22Rv1 (cell line): ENCODE results near the gene GRIA4.

ENCODE experiments used
- H3K27ac ChIP-seq: fragments of 450-650 bp; 2 replicates; pipeline ENCODE4 v1.5.1; 2017
- ZFX ChIP-seq: fragments of 450-650 bp; IDR thresholded peaks from 2 replicates; pipeline ENCODE4 v1.6.1; 2017; ENCODE audit warnings: antibody characterized with exemption, borderline replicate concordance
- TF ChIP-seq, protein P1 (sequence below): fragments of 450-650 bp; IDR thresholded peaks from 2 replicates; pipeline ENCODE4 v1.5.1; 2017; ENCODE audit warnings: mild to moderate bottlenecking

Gene GRIA4

DNA sequence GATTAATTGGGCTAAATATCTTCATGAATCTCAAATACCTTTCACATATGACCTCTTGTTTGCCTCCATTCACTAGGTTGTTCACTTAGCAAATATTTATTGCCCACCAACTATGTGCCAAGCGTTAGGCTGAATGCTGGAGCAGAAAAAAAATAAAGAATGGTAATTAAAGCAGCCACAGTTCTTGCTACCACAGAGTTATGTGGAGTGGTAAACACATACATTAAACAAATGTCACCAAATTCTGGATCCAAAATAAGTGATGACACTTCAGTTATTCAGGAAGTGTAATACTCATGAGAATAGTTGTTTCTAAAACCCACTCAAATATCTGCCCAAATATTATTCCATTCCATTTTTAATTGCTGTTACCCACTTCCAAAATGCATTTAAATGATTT, 128.4 kb downstream of the GRIA4 start:
- TF ChIP-seq, protein P1, sequence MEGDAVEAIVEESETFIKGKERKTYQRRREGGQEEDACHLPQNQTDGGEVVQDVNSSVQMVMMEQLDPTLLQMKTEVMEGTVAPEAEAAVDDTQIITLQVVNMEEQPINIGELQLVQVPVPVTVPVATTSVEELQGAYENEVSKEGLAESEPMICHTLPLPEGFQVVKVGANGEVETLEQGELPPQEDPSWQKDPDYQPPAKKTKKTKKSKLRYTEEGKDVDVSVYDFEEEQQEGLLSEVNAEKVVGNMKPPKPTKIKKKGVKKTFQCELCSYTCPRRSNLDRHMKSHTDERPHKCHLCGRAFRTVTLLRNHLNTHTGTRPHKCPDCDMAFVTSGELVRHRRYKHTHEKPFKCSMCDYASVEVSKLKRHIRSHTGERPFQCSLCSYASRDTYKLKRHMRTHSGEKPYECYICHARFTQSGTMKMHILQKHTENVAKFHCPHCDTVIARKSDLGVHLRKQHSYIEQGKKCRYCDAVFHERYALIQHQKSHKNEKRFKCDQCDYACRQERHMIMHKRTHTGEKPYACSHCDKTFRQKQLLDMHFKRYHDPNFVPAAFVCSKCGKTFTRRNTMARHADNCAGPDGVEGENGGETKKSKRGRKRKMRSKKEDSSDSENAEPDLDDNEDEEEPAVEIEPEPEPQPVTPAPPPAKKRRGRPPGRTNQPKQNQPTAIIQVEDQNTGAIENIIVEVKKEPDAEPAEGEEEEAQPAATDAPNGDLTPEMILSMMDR: no peak
- TF ChIP-seq ZFX: no peak

DNA sequence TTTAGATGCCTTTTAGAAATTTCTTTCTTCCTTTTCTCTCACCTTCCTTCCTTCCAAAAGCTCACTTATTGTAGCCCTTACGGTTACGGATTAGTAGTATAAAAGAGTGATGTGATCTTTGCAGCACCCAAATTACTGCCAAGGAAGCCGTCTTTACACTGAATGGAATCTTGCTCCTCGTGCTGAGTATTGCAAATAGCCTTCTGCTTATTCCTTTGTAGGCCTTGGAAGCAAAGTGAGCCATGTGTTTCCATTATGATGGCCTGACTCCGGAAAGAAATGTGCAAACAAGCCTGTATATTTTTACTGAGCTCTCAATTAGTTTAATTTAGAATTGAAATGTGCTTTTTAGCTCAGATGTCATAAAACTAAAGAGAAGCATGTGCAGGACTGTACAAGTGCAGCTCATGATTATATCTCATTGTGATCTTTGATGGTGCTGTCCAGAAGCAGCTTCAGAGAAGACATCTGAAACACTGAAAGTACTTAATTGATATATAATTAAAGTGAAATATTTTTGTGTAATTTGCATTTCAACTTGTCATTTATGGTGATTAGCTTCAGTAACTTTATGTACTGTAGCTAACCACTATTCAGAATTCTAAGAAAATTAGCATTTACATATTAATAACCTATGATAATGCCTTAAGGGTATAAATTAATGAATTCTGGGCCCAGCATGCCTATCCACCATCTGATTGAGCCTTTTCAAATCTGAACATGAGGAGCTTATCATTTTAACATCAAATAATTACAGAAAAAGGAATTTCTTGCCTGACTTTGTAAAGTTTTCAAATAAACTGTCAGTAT, 129.3 kb downstream of the GRIA4 start:
- no peak for TF ChIP-seq ZFX
- TF ChIP-seq, protein P1: no peak
- H3K27ac ChIP-seq: no peak overlapping the region

More for the DNA sequence above, 128.4 kb downstream of the GRIA4 start:
- H3K27ac ChIP-seq: no peak overlapping the region

DNA sequence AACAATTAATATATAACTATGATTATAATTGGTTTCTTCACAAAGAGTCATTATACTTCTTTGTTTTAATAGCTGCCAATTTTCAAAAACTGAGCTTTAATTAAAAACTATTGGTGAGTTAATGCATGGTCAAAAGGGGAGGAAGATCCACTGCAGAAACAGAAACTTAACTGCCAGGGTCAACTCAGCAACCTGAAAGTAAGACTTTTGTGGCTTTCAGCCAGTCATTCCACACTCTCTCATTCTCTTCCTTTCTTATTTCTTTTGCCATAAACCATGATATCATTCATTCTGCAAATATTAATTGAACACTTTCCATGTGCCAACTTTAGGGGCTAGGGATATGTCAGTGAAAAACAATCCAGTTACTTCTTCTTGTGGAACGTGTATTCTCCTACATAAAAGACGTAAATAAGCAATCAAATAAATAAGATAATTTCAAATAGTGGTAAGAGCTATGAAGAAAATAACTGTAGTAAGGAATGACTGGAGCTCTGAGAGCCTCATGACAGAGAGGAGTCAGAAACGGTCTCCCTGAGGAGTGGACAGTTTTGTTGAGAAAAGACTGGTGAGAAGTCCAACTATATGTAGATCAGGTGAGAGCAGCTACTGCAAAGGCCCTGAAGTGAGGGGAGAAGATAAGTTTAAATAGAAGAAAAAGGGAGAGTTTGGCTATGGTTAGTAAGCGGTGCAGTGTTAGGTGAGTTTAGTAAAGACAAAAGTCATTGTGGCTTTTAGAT, 130.5 kb downstream of the GRIA4 start:
- TF ChIP-seq, protein P1: no peak
- TF ChIP-seq ZFX: no peak
- H3K27ac ChIP-seq: no peak overlapping the region

DNA sequence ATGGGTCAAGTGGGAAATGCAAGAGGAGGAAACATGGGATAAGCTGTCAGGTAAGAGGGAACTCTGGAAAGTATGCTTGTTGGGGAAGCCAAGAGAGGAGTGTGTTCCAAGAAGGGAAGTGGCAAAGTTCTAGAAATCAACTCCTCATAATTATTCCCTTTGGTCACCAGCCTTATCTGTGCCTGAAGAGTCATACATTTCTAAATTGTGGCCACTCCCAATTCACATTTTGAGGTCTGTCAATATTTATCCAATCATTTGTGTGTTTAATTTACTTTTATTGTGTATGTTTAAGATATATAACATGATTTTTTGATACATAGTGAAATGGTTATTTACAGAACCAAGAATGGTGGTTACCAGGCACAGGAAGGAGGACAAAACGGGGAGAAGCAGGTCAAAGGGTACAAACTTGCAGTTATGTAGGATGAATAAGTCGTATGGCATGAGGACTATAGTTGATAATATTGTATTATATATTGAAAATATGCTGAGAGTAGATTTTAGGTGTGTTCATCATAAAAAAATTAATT, 131.7 kb downstream of the GRIA4 start:
- TF ChIP-seq, protein P1: no peak
- no peak for TF ChIP-seq ZFX
- H3K27ac ChIP-seq: peak overlapping the region; percentile 38

DNA sequence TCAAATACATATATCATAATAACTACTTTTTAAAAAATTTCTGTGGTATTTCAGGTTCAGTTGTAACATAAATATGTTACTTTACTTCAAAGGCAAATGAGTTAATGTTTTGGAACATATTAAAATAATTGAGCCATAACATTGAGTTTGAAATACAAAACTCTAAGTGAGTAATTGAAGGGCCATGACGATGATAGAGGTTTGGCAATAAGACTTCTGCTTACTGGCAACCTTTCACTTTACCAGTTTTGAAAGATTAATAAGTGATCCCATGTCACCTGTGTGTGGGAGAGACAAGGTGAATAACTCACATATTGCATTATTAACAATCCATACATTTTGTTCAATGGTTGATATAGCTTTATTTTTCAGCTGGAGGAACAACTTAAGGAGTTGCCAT, 144.4 kb downstream of the GRIA4 start:
- H3K27ac ChIP-seq: no peak overlapping the region
- no peak for TF ChIP-seq ZFX
- TF ChIP-seq, protein P1: no peak

DNA sequence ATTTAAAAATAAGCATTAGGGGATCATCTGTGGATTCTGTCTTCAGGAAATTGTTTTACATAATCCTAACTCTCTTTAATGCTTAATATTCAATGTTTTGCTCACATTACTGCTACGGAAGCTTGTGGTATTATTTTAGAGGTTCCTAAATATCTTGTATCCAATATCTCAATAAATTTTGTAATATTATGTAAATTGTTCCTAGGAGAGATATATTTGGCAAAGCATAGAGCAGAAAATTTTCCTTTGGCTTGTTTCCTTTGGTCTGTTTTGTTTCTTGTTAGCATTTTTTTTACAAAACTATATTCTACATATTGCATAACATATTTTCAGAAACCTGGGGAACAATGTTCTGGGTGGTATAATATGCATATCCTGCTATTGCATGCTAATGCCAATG, 144.8 kb downstream of the GRIA4 start:
- H3K27ac ChIP-seq: no peak overlapping the region
- TF ChIP-seq, protein P1: no peak
- TF ChIP-seq ZFX: no peak

DNA sequence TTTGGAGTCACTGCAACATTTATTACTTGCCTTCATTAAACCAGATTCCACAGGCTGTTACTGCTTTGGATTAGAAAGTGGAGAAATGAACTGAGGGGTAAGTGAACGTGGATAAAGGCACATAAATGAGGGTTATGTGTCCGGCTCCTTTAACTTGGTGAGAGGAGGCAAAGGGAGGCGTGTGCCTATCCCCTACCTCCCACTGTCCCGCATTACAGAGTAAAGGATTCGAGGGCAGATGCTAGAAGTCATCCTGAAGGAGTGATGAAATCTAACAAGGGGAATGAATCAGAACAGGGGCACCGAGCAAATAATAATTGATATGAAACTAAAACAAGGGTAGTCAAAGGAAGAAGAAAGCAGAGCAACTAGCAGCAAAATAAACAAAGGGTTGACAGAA, 147.2 kb downstream of the GRIA4 start:
- H3K27ac ChIP-seq: no peak overlapping the region
- no peak for TF ChIP-seq ZFX
- TF ChIP-seq, protein P1: no peak
